Breast epithelium (tissue), 3 donors: ENCODE measurements around the gene G6PD.
"Not testable (repeated sequence)": the region's sequence is repeated elsewhere in the genome, so short reads cannot be mapped to it uniquely, and the experiment has no call there.

Source experiments
- CTCF ChIP-seq, 3 donors: fragments of 450-650 bp; IDR thresholded peaks; one replicate each; pipeline ENCODE4 v1.5.1; 2016 to 2017; ENCODE audit warnings: antibody characterized with exemption in 3 of 3, mild to moderate bottlenecking in 3 of 3, moderate library complexity in 3 of 3
- POLR2A ChIP-seq: fragments of 450-650 bp; IDR thresholded peaks from one replicate; pipeline ENCODE4 v1.6.1; 2016; ENCODE audit warnings: antibody characterized with exemption, mild to moderate bottlenecking, moderate library complexity
- POLR2AphosphoS5 ChIP-seq, 3 donors: sonication (generic); formaldehyde crosslinking; IDR thresholded peaks; one replicate each; pipeline ENCODE4 v1.6.1; 2017; ENCODE audit warnings: antibody characterized with exemption in 3 of 3

DNA sequence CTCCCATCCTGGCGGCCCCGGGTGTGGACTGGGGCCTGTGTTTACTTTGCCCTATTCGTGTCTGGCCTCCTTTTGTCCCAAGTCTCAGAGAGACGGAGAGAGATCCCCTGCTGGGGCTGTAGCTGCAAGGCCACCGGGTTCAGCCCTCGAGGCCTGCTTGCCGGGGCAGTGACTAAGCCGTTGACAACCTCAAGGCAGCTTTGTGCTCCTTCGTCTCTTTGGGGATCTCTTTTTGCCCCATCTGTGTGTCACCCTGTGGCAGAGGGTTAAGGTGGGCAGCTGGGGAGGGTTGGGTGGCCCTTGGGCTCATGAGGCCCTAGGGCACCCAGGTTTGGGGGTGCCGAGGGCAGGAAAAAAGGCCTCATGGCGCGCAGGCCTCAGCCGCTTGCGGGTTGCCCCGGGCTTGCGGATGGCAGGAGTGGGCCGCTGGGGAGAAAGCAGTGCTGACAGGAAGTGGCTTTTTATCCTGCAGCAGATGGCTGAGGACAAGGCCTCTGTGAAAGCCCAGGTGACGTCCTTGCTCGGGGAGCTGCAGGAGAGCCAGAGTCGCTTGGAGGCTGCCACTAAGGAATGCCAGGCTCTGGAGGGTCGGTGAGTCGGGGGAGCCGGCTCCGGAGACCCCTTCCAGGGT, 11.5 kb upstream of the G6PD start:
- not testable (repeated sequence) for TF ChIP-seq POLR2A; CTCF (IDR thresholded peaks at IDR 0.05); POLR2AphosphoS5 (IDR thresholded peaks at IDR 0.05)
